Subcutaneous abdominal adipose tissue (tissue), 5 donors: ENCODE measurements around the gene NF2.

Experiments
- H3K27ac ChIP-seq: one replicate; pipeline ENCODE4 v1.7.0; 2013; ENCODE audit warnings: low read depth, mild to moderate bottlenecking, inconsistent platforms, low read length, moderate library complexity
- H3K27me3 ChIP-seq, 5 donors: one replicate each; pipeline ENCODE4 v1.7.0; 2013; ENCODE audit warnings: low read length in 5 of 5, inconsistent platforms in 1 of 5; ENCODE audit not compliant: control insufficient read depth in 5 of 5, insufficient read depth in 4 of 5
- H3K36me3 ChIP-seq, 5 donors: one replicate each; pipeline ENCODE4 v1.7.0; 2013; ENCODE audit warnings: low read length in 5 of 5; ENCODE audit not compliant: control insufficient read depth in 5 of 5, insufficient read depth in 5 of 5
- H3K4me1 ChIP-seq, 5 donors: one replicate each; pipeline ENCODE4 v1.7.0; 2013; ENCODE audit warnings: low read length in 5 of 5, mild to moderate bottlenecking in 3 of 5, moderate library complexity in 1 of 5; ENCODE audit not compliant: control insufficient read depth in 5 of 5, insufficient read depth in 5 of 5
- H3K4me3 ChIP-seq, 5 donors: one replicate each; pipeline ENCODE4 v1.7.0; 2013; ENCODE audit warnings: low read length in 5 of 5, low read depth in 1 of 5
- H3K9ac ChIP-seq, 5 donors: one replicate each; pipeline ENCODE4 v1.7.0; 2013; ENCODE audit warnings: low read length in 5 of 5, mild to moderate bottlenecking in 4 of 5, moderate library complexity in 3 of 5
- H3K9me3 ChIP-seq, 5 donors: one replicate each; pipeline ENCODE4 v1.7.0; 2013; ENCODE audit warnings: low read length in 5 of 5; ENCODE audit not compliant: control insufficient read depth in 5 of 5
- donor health status: healthy.
- donor health status: healthy.
- donor health status: healthy.
- donor health status: healthy.
- donor health status: healthy.

NF2 gene

GRCh38 chr22:29734838-29735237 is 131.4 kb downstream of the NF2 start:
- Histone ChIP-seq H3K36me3 (peaks cover 0 to 65% (median 41%) of the 10 kb centered on the region in 5 donors), H3K4me1 (peaks cover 0 to 26% (median 8%) of the 10 kb centered on the region in 5 donors), H3K4me3 (no peak overlapping the region), H3K9ac (no peak overlapping the region), H3K9me3 (no peaks in the 10 kb centered on the region), H3K27me3 (no peaks in the 10 kb centered on the region), H3K27ac (no peak overlapping the region)

- Histone ChIP-seq H3K36me3 (peaks cover 0 to 70% (median 43%) of the 10 kb centered on the region in 5 donors), H3K9ac (no peak overlapping the region), H3K27me3 (no peaks in the 10 kb centered on the region), H3K4me1 (peaks cover 0 to 28% (median 8%) of the 10 kb centered on the region in 5 donors), H3K9me3 (no peaks in the 10 kb centered on the region), H3K27ac (no peak overlapping the region), H3K4me3 (no peak overlapping the region)
These were observed 132.0 kb downstream of the NF2 start for GRCh38 chr22:29735416-29735815.

- Histone ChIP-seq H3K9ac (no peak overlapping the region), H3K27ac (no peak overlapping the region), H3K4me3 (no peak overlapping the region), H3K4me1 (peaks cover 0 to 28% (median 8%) of the 10 kb centered on the region in 5 donors), H3K36me3 (peaks cover 0 to 73% (median 48%) of the 10 kb centered on the region in 5 donors), H3K9me3 (no peaks in the 10 kb centered on the region), H3K27me3 (no peaks in the 10 kb centered on the region)
These were observed 134.1 kb downstream of the NF2 start for GRCh38 chr22:29737251-29738117.

- H3K27ac ChIP-seq, result no peak overlapping the region
- H3K27me3 ChIP-seq, result no peaks in the 10 kb centered on the region
- peaks cover 0 to 72% (median 49%) of the 10 kb centered on the region in 5 donors for H3K36me3 ChIP-seq
These were observed 134.8 kb downstream of the NF2 start for GRCh38 chr22:29738118-29738815.

GRCh38 chr22:29739346-29739875 is 136.0 kb downstream of the NF2 start:
- Histone ChIP-seq H3K36me3 (peaks cover 0 to 66% (median 47%) of the 10 kb centered on the region in 5 donors), H3K9me3 (no peaks in the 10 kb centered on the region), H3K27ac (no peak overlapping the region)

More at GRCh38 chr22:29738118-29738815, 134.8 kb downstream of the NF2 start:
- Histone ChIP-seq H3K9ac (no peak overlapping the region), H3K4me1 (peaks cover 0 to 24% (median 8%) of the 10 kb centered on the region in 5 donors), H3K9me3 (no peaks in the 10 kb centered on the region), H3K4me3 (no peak overlapping the region)

GRCh38 chr22:29740216-29740615 is 136.8 kb downstream of the NF2 start:
- Histone ChIP-seq H3K27ac (no peak overlapping the region), H3K4me3 (no peak overlapping the region), H3K36me3 (peaks cover 0 to 68% (median 42%) of the 10 kb centered on the region in 5 donors), H3K9me3 (no peaks in the 10 kb centered on the region), H3K27me3 (no peaks in the 10 kb centered on the region), H3K9ac (no peak overlapping the region), H3K4me1 (peaks cover 0 to 26% (median 12%) of the 10 kb centered on the region in 5 donors)

More at GRCh38 chr22:29739346-29739875, 136.0 kb downstream of the NF2 start:
- no peak overlapping the region for H3K9ac ChIP-seq
- H3K4me3 ChIP-seq, result no peak overlapping the region
- no peaks in the 10 kb centered on the region for H3K27me3 ChIP-seq
- peaks cover 0 to 18% (median 5%) of the 10 kb centered on the region in 5 donors for H3K4me1 ChIP-seq

- H3K9ac ChIP-seq, result no peak overlapping the region
- peaks cover 0 to 75% (median 43%) of the 10 kb centered on the region in 5 donors for H3K36me3 ChIP-seq
- no peak overlapping the region for H3K27ac ChIP-seq
- peaks cover 0 to 28% (median 14%) of the 10 kb centered on the region in 5 donors for H3K4me1 ChIP-seq
- H3K4me3 ChIP-seq, result no peak overlapping the region
- H3K27me3 ChIP-seq, result no peaks in the 10 kb centered on the region
- no peaks in the 10 kb centered on the region for H3K9me3 ChIP-seq
These were observed 138.5 kb downstream of the NF2 start for GRCh38 chr22:29741926-29742325.

GRCh38 chr22:29742326-29742725 is 138.9 kb downstream of the NF2 start:
- H3K36me3 ChIP-seq, result peaks cover 0 to 79% (median 47%) of the 10 kb centered on the region in 5 donors
- H3K9ac ChIP-seq, result no peak overlapping the region
- H3K4me3 ChIP-seq, result no peak overlapping the region
- peaks cover 0 to 28% (median 14%) of the 10 kb centered on the region in 5 donors for H3K4me1 ChIP-seq
- no peaks in the 10 kb centered on the region for H3K9me3 ChIP-seq
- H3K27me3 ChIP-seq, result no peaks in the 10 kb centered on the region
- H3K27ac ChIP-seq, result no peak overlapping the region

GRCh38 chr22:29744902-29745301 is 141.5 kb downstream of the NF2 start:
- Histone ChIP-seq H3K27ac (no peak overlapping the region), H3K36me3 (peaks cover 0 to 74% (median 45%) of the 10 kb centered on the region in 5 donors)

More at GRCh38 chr22:29744902-29745301, 141.5 kb downstream of the NF2 start:
- Histone ChIP-seq H3K27me3 (no peaks in the 10 kb centered on the region), H3K4me1 (peaks cover 0 to 13% (median 10%) of the 10 kb centered on the region in 5 donors), H3K9ac (peak overlapping the region in 1 of 5 donors; percentile 25), H3K4me3 (no peak overlapping the region), H3K9me3 (no peaks in the 10 kb centered on the region)
